Measurements from ENCODE around the gene LCE1A.

Gene LCE1A, protein sequence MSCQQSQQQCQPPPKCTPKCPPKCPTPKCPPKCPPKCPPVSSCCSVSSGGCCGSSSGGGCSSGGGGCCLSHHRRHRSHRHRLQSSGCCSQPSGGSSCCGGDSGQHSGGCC

DNA sequence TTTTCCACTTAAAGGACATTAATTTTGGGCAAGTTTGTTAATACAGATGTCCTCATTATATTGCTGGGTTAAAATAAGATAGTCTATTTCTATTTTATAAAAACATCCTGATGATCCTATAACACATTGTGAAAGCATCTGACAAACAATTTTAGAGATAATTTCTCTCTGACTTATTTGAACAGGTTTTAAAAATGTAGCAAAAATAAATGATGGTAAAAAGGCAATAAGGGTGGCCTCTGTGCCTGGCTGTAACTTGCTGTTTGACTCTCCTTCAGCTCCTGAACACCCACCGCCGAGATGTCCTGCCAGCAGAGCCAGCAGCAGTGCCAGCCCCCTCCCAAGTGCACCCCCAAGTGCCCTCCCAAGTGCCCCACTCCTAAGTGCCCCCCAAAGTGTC is at the start of gene LCE1A:
LCE1A (plus strand) TSS at position 301 of the 400 bp plus-strand sequence; CDS start at position 301, 0 bp downstream.
- H3K27ac ChIP-seq (ENCODE audit: low read depth, low read length): no peak within 1 kb of the TSS
- no peaks in the 10 kb centered on the region for H3K9me3 ChIP-seq (ENCODE audit: low read length)
- H3K9ac ChIP-seq (ENCODE audit: low read length): no peak within 1 kb of the TSS
- H3K36me3 ChIP-seq (ENCODE audit: insufficient read depth, low read length): no peaks in the 10 kb centered on the region
- no peaks in the 10 kb centered on the region for H3K4me1 ChIP-seq (ENCODE audit: insufficient read depth, low read length)
- no peaks in the 10 kb centered on the region for H3K27me3 ChIP-seq (ENCODE audit: control insufficient read depth in 1 of 2, insufficient read depth in 2 of 2, low read length in 2 of 2)
- no peak within 1 kb of the TSS for H3K4me3 ChIP-seq (ENCODE audit: low read depth in 1 of 2, low read length in 2 of 2)

DNA sequence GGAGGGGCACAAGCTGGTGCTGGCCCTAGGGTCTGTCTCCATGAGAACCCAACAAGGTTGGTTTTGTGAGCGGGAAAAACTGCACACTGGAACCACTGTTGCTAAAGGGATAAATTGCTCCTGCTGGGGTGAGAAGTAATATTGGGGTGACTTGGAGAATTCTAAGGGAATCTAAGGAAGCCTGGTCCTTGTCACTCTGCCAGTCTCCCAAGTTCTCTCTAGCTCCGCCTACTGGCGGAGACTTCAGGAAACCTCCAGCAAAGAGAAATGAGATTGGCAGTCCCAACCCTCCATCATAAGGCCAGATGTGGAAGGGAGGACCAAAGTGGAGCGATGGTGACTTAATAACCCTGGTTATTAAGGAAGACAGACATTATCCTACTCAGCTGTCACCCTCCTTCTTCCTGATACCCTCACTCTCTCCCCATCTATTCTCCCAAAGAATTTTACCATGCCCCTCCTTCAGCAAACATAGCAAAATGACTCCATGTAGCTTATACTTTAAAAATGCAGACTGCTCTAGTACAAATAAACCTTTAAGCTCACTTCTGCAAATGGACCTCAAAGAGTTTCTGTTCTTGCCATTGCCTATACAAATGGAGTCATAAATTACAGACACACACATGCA is 49.6 kb upstream of the LCE1A start:
- Histone ChIP-seq H3K9ac (ENCODE audit: low read length) (no peak overlapping the region), H3K4me3 (ENCODE audit: low read depth in 1 of 2, low read length in 2 of 2) (no peak overlapping the region), H3K4me1 (ENCODE audit: insufficient read depth, low read length) (no peaks in the 10 kb centered on the region)

DNA sequence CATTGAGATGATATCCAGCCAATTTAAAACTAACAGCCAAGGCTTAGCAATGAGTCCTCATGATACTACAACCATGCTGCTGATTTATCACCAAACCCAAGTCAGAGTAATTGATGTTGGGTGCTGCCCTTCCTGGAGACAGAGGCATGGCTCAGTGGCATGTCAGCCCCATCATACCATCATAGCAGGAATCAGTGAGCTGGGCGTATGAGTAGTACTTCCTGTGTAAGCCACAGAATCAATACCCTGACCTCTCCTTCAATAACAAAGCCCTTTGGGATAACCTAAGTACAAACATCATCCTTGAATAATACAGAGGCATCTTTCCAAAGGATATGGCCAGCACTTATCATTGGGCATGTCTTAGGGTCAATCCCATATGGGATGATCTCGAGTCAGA is 44.2 kb upstream of the LCE1A start:
- Histone ChIP-seq H3K4me1 (ENCODE audit: insufficient read depth, low read length) (no peaks in the 10 kb centered on the region), H3K4me3 (ENCODE audit: low read depth in 1 of 2, low read length in 2 of 2) (no peak overlapping the region), H3K27ac (ENCODE audit: low read depth, low read length) (no peak overlapping the region), H3K9ac (ENCODE audit: low read length) (no peak overlapping the region), H3K9me3 (ENCODE audit: low read length) (no peaks in the 10 kb centered on the region), H3K36me3 (ENCODE audit: insufficient read depth, low read length) (no peaks in the 10 kb centered on the region), H3K27me3 (ENCODE audit: control insufficient read depth in 1 of 2, insufficient read depth in 2 of 2, low read length in 2 of 2) (no peaks in the 10 kb centered on the region)

More for the DNA sequence above, 49.6 kb upstream of the LCE1A start:
- H3K27ac ChIP-seq (ENCODE audit: low read depth, low read length): no peak overlapping the region
- no peaks in the 10 kb centered on the region for H3K36me3 ChIP-seq (ENCODE audit: insufficient read depth, low read length)
- H3K27me3 ChIP-seq (ENCODE audit: control insufficient read depth in 1 of 2, insufficient read depth in 2 of 2, low read length in 2 of 2): no peaks in the 10 kb centered on the region
- H3K9me3 ChIP-seq (ENCODE audit: low read length): no peaks in the 10 kb centered on the region

DNA sequence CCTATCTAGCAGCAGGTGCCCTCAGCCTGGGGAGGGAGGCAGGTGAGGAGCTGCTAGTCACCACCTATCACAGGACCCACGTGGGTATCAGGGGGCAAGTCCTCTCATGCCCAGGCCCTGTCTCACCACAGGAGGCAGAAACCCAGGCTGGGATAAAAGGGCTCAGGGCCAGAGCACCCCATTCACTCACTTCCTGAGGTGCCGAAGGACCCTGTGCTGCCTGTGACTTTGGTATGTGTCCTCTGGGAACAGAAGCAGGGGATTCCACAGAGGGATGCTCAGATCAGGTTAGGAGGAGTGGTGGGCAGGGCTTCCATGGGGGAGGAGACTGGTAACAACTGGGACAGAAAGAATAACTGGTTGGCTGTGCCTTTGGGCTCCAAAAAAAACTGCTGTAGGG is 41.2 kb upstream of the LCE1A start, which contains the start of gene LCE1E:
LCE1E (plus strand) TSS at position 181 of the 400 bp plus-strand sequence. CDS start 1,043 bp downstream, outside the sequence.
- no peaks in the 10 kb centered on the region for H3K9me3 ChIP-seq (ENCODE audit: low read length)
- no peaks in the 10 kb centered on the region for H3K27me3 ChIP-seq (ENCODE audit: control insufficient read depth in 1 of 2, insufficient read depth in 2 of 2, low read length in 2 of 2)
- no peaks in the 10 kb centered on the region for H3K36me3 ChIP-seq (ENCODE audit: insufficient read depth, low read length)
- no peak within 1 kb of the TSS for H3K4me3 ChIP-seq (ENCODE audit: low read depth in 1 of 2, low read length in 2 of 2)
- no peak within 1 kb of the TSS for H3K9ac ChIP-seq (ENCODE audit: low read length)
- H3K4me1 ChIP-seq (ENCODE audit: insufficient read depth, low read length): no peaks in the 10 kb centered on the region
- H3K27ac ChIP-seq (ENCODE audit: low read depth, low read length): no peak within 1 kb of the TSS

DNA sequence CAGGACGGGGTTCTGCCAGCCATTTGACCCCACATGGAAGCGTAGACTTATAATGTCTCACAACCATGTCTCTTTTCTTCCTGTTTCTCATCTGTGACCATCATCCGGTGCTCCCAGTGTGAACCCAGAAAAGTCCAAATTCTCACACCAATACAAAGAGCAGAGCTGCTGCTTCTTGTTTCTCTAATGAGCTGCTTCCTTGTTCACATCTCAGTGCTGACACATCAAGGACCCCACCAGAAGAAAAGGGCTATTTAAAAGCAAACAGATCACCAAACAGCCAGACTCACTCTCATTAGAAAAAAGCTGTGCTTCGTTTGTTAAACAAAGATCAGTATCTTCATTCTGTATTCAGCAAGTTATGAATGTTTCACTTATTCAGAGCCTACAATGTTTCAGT is 31.6 kb upstream of the LCE1A start:
- H3K9me3 ChIP-seq (ENCODE audit: low read length): no peaks in the 10 kb centered on the region
- H3K27ac ChIP-seq (ENCODE audit: low read depth, low read length): no peak overlapping the region
- H3K36me3 ChIP-seq (ENCODE audit: insufficient read depth, low read length): no peaks in the 10 kb centered on the region
- no peak overlapping the region for H3K4me3 ChIP-seq (ENCODE audit: low read depth in 1 of 2, low read length in 2 of 2)
- H3K27me3 ChIP-seq (ENCODE audit: control insufficient read depth in 1 of 2, insufficient read depth in 2 of 2, low read length in 2 of 2): no peaks in the 10 kb centered on the region
- H3K4me1 ChIP-seq (ENCODE audit: insufficient read depth, low read length): no peaks in the 10 kb centered on the region
- no peak overlapping the region for H3K9ac ChIP-seq (ENCODE audit: low read length)

DNA sequence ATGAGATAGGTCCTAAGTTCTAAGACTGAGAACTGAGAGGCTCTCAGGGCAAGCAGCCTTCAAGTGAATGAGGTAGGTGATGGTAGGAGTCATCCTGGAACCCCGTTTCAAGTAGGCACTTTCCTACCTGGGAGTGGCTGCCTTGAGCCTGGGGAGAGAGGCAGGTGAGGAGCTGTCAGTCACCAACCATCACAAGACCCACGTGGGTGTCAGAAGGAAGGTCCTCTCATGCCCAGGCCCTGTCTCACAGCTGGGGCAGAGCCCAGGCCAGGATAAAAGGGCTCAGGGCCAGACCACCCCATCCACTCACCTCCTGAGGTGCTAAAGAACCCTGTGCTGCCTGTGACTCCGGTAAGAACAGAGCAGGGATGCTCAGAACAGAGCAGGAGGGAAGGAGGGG is 30.9 kb upstream of the LCE1A start, which contains the start of gene LCE1D:
LCE1D (plus strand) TSS at position 301 of the 400 bp plus-strand sequence. CDS start 1,074 bp downstream, outside the sequence.
- H3K27me3 ChIP-seq (ENCODE audit: control insufficient read depth in 1 of 2, insufficient read depth in 2 of 2, low read length in 2 of 2): no peaks in the 10 kb centered on the region
- no peaks in the 10 kb centered on the region for H3K9me3 ChIP-seq (ENCODE audit: low read length)
- H3K4me3 ChIP-seq (ENCODE audit: low read depth in 1 of 2, low read length in 2 of 2): no peak within 1 kb of the TSS
- H3K9ac ChIP-seq (ENCODE audit: low read length): no peak within 1 kb of the TSS
- H3K4me1 ChIP-seq (ENCODE audit: insufficient read depth, low read length): no peaks in the 10 kb centered on the region
- no peak within 1 kb of the TSS for H3K27ac ChIP-seq (ENCODE audit: low read depth, low read length)
- H3K36me3 ChIP-seq (ENCODE audit: insufficient read depth, low read length): no peaks in the 10 kb centered on the region

DNA sequence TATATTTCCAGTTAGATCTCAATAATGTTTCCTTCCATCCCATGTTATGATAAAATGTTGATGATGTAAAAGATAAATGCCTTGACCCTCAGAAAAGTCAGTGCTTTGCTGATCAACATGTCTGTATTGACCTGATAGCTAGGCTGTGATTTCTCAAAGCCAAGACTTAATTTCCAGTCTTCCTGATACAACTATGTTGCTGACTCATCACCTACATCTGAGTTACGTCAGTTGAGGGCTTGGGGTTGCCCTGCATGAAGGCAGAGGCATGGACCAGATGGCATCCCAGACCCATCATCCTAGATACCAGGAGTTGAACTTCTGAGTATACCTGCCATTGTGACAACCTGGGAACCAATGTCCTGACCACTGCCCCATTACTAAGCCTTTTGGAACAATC is 25.9 kb upstream of the LCE1A start:
- Histone ChIP-seq H3K4me3 (ENCODE audit: low read depth in 1 of 2, low read length in 2 of 2) (no peak overlapping the region), H3K9ac (ENCODE audit: low read length) (no peak overlapping the region), H3K9me3 (ENCODE audit: low read length) (no peaks in the 10 kb centered on the region), H3K36me3 (ENCODE audit: insufficient read depth, low read length) (no peaks in the 10 kb centered on the region), H3K27me3 (ENCODE audit: control insufficient read depth in 1 of 2, insufficient read depth in 2 of 2, low read length in 2 of 2) (no peaks in the 10 kb centered on the region), H3K4me1 (ENCODE audit: insufficient read depth, low read length) (no peaks in the 10 kb centered on the region), H3K27ac (ENCODE audit: low read depth, low read length) (no peak overlapping the region)

DNA sequence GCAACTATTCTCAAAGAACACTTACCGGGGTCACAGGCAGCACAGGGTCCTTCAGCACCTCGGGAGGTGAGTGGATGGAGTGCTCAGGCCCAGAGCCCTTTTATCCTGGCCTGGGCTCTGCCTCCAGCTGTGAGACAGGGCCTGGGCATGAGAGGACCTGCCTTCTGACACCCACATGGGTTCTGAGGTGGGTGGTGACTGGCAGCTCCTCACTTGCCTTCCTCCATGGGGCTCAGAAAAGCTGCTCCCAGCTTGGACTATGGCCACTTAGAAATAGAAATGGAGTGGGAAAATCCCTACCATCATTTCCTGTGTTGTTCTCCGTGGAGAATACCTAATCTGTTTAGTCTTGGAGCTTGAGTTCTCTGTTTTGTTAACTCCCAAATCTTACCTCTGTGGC is 20.7 kb upstream of the LCE1A start, which contains the start of gene LCE1C:
LCE1C (minus strand) TSS at position 76 of the 400 bp plus-strand sequence. CDS start 1,173 bp downstream, outside the sequence.
- Histone ChIP-seq H3K4me3 (ENCODE audit: low read depth in 1 of 2, low read length in 2 of 2) (no peak within 1 kb of the TSS), H3K4me1 (ENCODE audit: insufficient read depth, low read length) (no peaks in the 10 kb centered on the region), H3K9me3 (ENCODE audit: low read length) (no peaks in the 10 kb centered on the region), H3K36me3 (ENCODE audit: insufficient read depth, low read length) (no peaks in the 10 kb centered on the region), H3K27me3 (ENCODE audit: control insufficient read depth in 1 of 2, insufficient read depth in 2 of 2, low read length in 2 of 2) (no peaks in the 10 kb centered on the region), H3K27ac (ENCODE audit: low read depth, low read length) (no peak within 1 kb of the TSS), H3K9ac (ENCODE audit: low read length) (no peak within 1 kb of the TSS)

DNA sequence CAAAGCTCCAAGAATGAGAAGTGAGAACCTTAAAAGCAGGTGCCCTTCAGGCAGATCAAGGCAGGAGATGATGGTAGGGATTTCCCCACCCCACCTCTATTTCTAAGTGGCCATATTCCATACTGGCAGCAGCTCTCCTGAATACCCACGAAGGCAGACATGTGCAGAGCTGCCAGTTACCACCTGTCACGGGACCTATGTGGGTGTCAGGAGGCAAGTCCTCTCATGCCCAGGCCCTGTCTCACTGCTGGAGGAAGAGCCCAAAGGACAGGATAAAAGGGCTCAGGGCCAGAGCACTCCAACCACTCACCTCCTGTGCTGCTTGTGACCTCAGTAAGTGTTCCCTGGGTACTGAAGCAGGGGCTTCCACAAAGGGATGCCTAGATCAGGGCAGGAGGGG is 16.2 kb upstream of the LCE1A start:
- Histone ChIP-seq H3K4me1 (ENCODE audit: insufficient read depth, low read length) (no peaks in the 10 kb centered on the region), H3K9me3 (ENCODE audit: low read length) (no peaks in the 10 kb centered on the region), H3K9ac (ENCODE audit: low read length) (no peak overlapping the region), H3K4me3 (ENCODE audit: low read depth in 1 of 2, low read length in 2 of 2) (no peak overlapping the region), H3K27ac (ENCODE audit: low read depth, low read length) (no peak overlapping the region), H3K27me3 (ENCODE audit: control insufficient read depth in 1 of 2, insufficient read depth in 2 of 2, low read length in 2 of 2) (no peaks in the 10 kb centered on the region), H3K36me3 (ENCODE audit: insufficient read depth, low read length) (no peaks in the 10 kb centered on the region)

DNA sequence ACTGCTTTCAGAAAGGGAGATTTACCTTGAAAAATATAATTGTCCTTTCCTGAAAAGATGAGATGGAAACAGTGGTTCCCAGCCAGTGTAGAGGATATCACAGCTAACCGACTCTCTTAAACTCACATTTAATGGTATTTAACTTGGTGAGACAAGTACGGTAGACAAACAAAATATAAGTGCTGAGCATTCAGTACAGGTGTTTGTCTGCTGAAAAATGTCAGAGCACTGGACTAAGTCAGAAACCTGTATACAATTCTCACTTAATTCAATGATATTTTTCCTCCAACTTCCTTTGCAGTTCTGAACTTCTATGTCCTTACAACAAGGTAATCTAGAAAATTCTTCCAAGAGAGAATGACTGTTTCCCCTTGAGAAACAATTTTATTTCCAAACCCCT is 15.6 kb upstream of the LCE1A start, which contains the start of gene LCE1B:
LCE1B (plus strand) TSS at position 301 of the 400 bp plus-strand sequence. CDS start 476 bp downstream, outside the sequence.
- Histone ChIP-seq H3K9me3 (ENCODE audit: low read length) (no peaks in the 10 kb centered on the region), H3K4me1 (ENCODE audit: insufficient read depth, low read length) (no peaks in the 10 kb centered on the region), H3K27ac (ENCODE audit: low read depth, low read length) (no peak within 1 kb of the TSS), H3K27me3 (ENCODE audit: control insufficient read depth in 1 of 2, insufficient read depth in 2 of 2, low read length in 2 of 2) (no peaks in the 10 kb centered on the region), H3K36me3 (ENCODE audit: insufficient read depth, low read length) (no peaks in the 10 kb centered on the region), H3K4me3 (ENCODE audit: low read depth in 1 of 2, low read length in 2 of 2) (no peak within 1 kb of the TSS), H3K9ac (ENCODE audit: low read length) (no peak within 1 kb of the TSS)

DNA sequence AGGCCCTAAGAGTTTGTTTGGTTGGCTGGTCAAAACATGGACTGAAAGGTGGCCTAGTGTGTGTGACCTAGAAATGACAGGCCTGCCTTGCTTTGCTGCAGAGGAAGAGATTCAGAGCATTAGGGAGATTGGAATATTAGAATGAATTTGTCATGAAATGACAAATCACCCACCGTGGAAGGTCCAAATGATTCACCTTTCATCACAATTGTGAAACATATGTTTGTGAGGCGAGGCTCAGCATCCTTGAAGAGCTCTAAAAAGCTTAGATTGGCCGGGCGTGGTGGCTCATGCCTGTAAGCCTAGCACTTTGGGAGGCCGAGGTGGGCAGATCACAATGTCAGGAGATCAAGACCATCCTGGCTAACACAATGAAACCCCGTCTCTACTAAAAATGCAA is 10.0 kb upstream of the LCE1A start:
- Histone ChIP-seq H3K9ac (ENCODE audit: low read length) (no peak overlapping the region), H3K36me3 (ENCODE audit: insufficient read depth, low read length) (no peaks in the 10 kb centered on the region)

DNA sequence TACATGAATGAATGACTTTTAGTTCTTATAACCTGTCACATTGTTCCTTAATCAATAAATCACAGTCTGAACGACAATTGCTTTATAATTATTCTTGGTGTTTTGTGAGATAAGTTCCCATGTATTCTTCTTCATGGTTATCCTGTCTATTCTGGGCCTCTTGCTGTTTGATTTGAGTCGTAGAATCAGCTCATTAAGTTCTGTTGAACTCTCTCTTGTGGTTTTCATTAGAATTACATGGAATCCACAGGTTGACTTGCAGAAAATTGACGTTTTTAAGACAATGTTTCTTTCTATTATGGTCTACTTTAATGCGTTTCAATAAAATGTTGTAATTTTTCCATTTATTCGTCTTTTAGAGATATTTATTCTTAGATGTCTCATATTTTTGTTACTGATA is 4.0 kb upstream of the LCE1A start:
- H3K36me3 ChIP-seq (ENCODE audit: insufficient read depth, low read length): no peaks in the 10 kb centered on the region
- H3K9ac ChIP-seq (ENCODE audit: low read length): no peak overlapping the region
- H3K4me1 ChIP-seq (ENCODE audit: insufficient read depth, low read length): no peaks in the 10 kb centered on the region
- no peak overlapping the region for H3K4me3 ChIP-seq (ENCODE audit: low read depth in 1 of 2, low read length in 2 of 2)
- no peaks in the 10 kb centered on the region for H3K9me3 ChIP-seq (ENCODE audit: low read length)
- no peaks in the 10 kb centered on the region for H3K27me3 ChIP-seq (ENCODE audit: control insufficient read depth in 1 of 2, insufficient read depth in 2 of 2, low read length in 2 of 2)
- no peak overlapping the region for H3K27ac ChIP-seq (ENCODE audit: low read depth, low read length)

More for the DNA sequence above, 10.0 kb upstream of the LCE1A start:
- Histone ChIP-seq H3K9me3 (ENCODE audit: low read length) (no peaks in the 10 kb centered on the region), H3K27me3 (ENCODE audit: control insufficient read depth in 1 of 2, insufficient read depth in 2 of 2, low read length in 2 of 2) (no peaks in the 10 kb centered on the region), H3K4me3 (ENCODE audit: low read depth in 1 of 2, low read length in 2 of 2) (no peak overlapping the region), H3K4me1 (ENCODE audit: insufficient read depth, low read length) (no peaks in the 10 kb centered on the region), H3K27ac (ENCODE audit: low read depth, low read length) (no peak overlapping the region)

Measured in muscle layer of colon (tissue), 2 donors.